K562 (cell line): ENCODE measurements around the gene MFSD12.
"Not testable (repeated sequence)": the region's sequence is repeated elsewhere in the genome, so short reads cannot be mapped to it uniquely, and the experiment has no call there.

ENCODE experiments used
- ARHGAP35 ChIP-seq: fragments of 450-650 bp; IDR thresholded peaks from 2 replicates; pipeline ENCODE4 v1.6.1; 2018; ENCODE audit not compliant: partially characterized antibody
- CHD2 ChIP-seq: IDR thresholded peaks from 2 replicates; pipeline ENCODE4 v1.6.1; 2011; ENCODE audit warnings: low read depth, low read length
- DNMT1 ChIP-seq: fragments of 450-650 bp; IDR thresholded peaks from 2 replicates; pipeline ENCODE4 v1.6.1; 2016; ENCODE audit warnings: antibody characterized with exemption, mild to moderate bottlenecking
- POLR2A ChIP-seq: fragments of 450-650 bp; conservative IDR thresholded peaks from 2 replicates; pipeline ENCODE4 v1.6.1; 2016
- TCF3 ChIP-seq: sonication (generic); formaldehyde crosslinking; IDR thresholded peaks from 2 replicates; pipeline ENCODE4 v1.4.0; 2020; ENCODE audit warnings: mild to moderate bottlenecking, missing genetic modification reagents
- TF ChIP-seq, protein P1 (sequence below): fragments of 250-450 bp; sonication (Bioruptor Pico); IDR thresholded peaks from 2 replicates; pipeline ENCODE4 v1.5.1; 2021; ENCODE audit warnings: mild to moderate bottlenecking

DNA sequence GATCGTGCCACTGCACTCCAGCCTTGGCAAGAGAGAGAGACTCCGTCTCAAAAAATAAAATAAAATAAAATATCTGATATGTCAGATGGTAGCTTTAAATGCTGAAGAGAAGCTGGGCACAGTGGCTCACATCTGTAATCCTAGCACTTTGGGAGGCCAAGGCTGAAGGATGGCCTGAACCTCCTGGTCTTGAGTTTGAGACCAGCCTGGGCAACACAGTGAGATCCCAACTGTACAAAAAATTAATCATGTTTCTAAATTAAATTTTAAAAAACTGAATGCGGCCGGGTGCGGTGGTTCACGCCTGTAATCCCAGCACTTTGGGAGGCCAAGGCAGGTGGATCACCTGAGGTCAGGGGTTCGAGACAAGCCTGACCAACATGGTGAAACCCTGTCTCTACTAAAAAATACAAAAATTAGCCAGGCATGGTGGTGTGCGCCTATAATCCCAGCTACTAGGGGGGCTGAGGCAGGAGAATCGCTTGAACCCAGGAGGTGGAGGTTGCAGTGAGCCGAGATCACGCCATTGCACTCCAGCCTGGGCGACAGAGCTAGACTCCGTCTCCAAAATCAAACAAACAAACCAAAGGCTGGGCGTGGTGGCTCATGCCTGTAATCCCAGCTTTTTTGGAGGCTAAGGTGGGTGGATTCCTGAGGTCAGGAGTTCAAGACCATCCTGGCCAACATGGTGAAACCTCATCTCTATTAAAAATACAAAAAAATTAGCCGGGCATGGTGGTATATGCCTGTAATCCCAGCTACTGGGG, 26.8 kb upstream of the MFSD12 start:
- TF ChIP-seq DNMT1; POLR2A; ARHGAP35; TCF3 (CRISPR knock-in tag); CHD2: not testable (repeated sequence)
- TF ChIP-seq, protein P1, sequence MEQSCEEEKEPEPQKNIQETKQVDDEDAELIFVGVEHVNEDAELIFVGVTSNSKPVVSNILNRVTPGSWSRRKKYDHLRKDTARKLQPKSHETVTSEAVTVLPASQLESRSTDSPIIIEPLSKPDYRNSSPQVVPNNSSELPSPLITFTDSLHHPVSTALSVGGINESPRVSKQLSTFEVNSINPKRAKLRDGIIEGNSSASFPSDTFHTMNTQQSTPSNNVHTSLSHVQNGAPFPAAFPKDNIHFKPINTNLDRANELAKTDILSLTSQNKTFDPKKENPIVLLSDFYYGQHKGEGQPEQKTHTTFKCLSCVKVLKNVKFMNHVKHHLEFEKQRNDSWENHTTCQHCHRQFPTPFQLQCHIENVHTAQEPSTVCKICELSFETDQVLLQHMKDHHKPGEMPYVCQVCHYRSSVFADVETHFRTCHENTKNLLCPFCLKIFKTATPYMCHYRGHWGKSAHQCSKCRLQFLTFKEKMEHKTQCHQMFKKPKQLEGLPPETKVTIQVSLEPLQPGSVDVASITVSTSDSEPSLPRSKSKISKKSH (CRISPR knock-in tag): not testable (repeated sequence)
